HG03097 (cell line): ENCODE measurements around the gene UNC93B1.

Source experiments
- ATAC-seq: cut with Tn5 transposase; IDR thresholded peaks from one replicate; pipeline ENCODE4 v1.9.1; 2021; ENCODE audit not compliant: unreplicated experiment, low FRiP score

Gene UNC93B1

DNA sequence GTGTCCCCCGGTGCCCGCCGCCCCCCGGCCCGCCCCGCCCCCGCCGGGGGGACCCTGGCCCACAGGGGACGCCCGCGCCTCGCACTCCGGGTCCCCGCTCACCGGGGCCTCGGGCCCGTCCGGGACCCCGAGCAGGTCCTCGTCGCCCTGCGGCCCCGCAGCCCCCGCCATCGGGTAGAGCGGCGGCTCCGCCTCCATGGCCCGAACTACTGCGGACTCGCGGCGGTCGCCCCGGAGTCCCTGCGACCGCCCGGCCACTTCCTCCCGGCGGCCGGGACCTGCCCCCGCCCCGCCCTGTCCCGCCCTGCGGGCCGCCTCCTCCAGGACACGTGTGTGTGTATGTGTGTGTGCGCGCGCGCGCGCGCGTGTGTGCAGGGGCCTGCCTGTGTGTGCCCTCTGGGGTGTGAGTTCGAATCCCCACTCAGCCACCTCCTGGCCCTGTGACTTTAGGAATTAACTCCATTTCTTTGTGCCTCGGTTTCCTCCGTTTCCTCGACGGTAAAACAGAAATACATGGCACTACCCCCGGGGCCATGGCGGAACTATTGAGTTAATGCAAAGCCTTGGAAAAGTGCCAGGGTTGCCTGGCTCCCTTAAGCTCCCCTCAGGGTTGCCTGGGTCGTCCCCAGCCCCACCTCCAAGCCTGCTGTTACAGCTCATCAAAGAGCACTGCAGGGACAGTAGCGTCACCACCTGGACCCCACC is at the start of gene UNC93B1:
Gene UNC93B1, minus strand, starts transcription at position 252 of the 705 bp plus-strand sequence. Its CDS starts 54 bp downstream, at position 198.
- no peak for ATAC-seq

DNA sequence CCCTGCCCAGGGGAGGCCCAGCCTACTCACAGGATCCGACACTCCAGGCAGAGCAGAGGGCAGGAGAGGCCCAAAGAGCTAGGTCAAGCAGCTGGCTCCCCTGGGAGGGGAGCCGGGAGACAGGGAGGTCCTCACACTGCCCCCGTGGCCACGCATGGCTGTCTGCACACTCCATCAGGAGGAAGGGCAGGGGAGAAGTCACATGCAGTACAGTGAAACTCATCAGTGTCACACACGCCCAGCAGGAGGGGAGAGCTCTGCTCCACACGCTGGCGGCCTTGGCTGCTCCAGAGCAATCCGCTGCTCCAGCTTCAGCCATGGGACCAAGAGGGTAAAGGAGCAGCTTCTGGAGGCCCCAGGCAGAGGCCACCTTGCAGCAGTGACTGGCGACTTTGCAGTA is 49.2 kb upstream of the UNC93B1 start:
- no peak for ATAC-seq

- ATAC-seq = no peak
Measured at GRCh38 chr11:68052137-68052873, 48.4 kb upstream of the UNC93B1 start.

- ATAC-seq = no peak
Measured at GRCh38 chr11:68051191-68052136, 47.6 kb upstream of the UNC93B1 start.

GRCh38 chr11:68050371-68050841 is 46.5 kb upstream of the UNC93B1 start:
- no peak for ATAC-seq

GRCh38 chr11:68049509-68050370 is 45.8 kb upstream of the UNC93B1 start:
- ATAC-seq = no peak

- no peak for ATAC-seq
Measured at GRCh38 chr11:68048681-68049508, 45.0 kb upstream of the UNC93B1 start.

DNA sequence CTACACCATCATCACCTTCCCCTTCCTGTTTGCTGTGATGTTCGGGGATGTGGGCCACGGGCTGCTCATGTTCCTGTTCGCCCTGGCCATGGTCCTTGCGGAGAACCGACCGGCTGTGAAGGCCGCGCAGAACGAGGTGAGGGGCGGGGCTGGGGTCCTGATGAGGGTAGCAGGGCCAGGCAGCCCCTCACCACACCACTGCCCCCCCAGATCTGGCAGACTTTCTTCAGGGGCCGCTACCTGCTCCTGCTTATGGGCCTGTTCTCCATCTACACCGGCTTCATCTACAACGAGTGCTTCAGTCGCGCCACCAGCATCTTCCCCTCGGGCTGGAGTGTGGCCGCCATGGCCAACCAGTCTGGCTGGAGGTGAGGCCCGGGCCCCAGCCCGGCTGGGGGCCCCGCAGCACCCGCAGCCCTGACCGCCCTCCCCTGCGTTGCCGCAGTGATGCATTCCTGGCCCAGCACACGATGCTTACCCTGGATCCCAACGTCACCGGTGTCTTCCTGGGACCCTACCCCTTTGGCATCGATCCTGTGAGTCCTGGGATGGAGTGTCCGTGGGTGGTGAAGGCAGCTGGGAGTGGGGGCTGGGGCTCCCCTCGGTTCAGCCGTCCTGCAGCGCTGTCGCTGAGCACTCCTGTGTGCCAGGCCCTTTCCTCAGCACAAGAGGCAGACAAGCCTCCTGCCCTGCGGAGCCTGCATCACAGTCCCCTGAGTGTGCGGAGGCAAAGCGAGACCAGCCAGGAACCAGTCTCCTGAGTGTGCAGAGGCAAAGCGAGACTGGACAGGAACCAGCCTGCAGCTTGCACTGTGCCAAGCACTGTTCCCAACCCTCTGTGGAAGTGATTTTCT is 43.8 kb upstream of the UNC93B1 start:
- ATAC-seq = no peak

DNA sequence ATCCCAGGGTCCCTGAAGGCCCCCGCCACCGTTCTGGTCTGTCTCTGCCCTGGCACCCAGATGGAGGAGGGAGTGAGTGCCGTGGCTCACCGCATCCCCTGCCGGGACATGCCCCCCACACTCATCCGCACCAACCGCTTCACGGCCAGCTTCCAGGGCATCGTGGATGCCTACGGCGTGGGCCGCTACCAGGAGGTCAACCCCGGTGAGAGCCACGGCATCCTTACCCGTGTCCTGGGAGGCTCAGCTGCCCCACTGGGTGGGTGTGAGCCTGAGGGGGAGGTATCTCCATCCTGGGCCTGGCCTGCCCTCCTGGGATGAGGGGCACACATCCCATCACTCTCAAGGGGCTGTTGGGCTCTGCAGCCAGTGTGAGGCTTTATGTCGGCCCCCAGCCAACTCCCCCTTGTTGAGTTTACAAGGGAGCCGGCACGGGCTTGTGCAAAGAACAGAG is 41.0 kb upstream of the UNC93B1 start:
- no peak for ATAC-seq

- no peak for ATAC-seq
Measured at GRCh38 chr11:68044145-68044813, 40.4 kb upstream of the UNC93B1 start.

- no peak for ATAC-seq
Measured at GRCh38 chr11:68043349-68044144, 39.6 kb upstream of the UNC93B1 start.

GRCh38 chr11:68043029-68043348 is 39.1 kb upstream of the UNC93B1 start:
- no peak for ATAC-seq

DNA sequence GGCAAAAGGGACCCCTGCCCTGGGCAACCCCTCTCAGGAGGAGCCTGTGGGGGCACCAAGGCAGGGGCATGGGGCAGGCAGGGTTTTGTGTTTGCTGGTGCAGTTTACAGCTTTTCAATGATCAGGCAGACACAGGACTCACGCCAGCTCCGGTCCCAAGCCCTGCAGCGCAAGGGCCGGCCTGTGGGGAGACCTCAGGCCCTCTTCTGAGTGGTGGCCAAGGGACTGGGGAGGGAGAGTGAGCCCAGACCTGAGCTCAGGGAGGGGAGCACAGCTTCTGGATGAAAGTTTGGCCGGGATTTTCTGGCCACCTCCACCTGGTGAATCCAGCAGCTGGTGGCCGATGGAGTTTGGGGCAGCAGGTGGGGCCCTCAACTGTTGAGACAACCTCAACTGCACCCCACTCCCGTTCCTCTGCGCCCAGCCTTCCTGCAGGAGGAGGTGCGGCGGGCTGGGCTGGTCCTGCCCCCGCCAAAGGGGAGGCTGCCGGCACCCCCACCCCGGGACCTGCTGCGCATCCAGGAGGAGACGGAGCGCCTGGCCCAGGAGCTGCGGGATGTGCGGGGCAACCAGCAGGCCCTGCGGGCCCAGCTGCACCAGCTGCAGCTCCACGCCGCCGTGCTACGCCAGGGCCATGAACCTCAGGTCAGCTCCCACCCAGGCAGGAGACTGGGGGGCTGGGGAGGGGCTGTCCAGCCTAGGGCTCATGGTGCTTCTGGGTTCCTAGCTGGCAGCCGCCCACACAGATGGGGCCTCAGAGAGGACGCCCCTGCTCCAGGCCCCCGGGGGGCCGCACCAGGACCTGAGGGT is 38.5 kb upstream of the UNC93B1 start:
- no peak for ATAC-seq

DNA sequence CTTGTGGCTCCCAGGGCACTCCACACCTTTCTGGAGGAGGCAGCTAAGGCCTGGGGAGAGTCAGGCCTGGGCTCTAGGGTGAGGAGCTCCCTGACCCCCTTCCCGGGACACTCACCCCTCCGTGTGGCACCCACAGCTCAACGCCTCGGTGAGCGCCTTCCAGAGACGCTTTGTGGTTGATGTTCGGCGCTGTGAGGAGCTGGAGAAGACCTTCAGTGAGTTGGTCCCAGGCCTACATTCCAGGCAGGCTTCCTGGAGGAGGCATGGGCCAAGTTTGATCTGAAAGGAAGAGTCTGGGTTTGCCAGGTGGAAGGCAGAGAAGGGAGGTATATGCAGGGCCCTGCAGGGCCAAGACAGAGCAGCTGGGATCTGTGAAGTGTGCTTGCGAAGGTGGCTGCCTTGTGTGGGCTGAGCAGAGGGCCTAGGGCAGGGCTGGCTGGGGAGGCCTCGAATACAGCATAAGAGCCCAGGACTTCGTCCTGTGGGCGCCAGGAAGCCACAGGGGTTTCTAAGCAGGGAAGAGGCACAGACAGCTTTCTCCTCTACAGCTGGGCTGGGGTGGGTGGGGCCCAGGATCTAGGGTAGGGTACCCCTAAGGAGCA is 37.8 kb upstream of the UNC93B1 start:
- ATAC-seq = no peak

GRCh38 chr11:68040957-68041591 is 37.2 kb upstream of the UNC93B1 start:
- no peak for ATAC-seq
